ENCODE results near the gene TRAF4.

GRCh38 chr17:28704219-28704858 is 39.5 kb upstream of the TRAF4 start:
- TF ChIP-seq TAF1 (IDR thresholded peaks at IDR 0.05; ENCODE audit: borderline replicate concordance, insufficient read depth, low read length) (no peak), REST (IDR thresholded peaks at IDR 0.05; ENCODE audit: insufficient read depth in 1 of 2, low read depth in 2 of 2, low read length in 2 of 2) (no peak), POLR2AphosphoS5 (IDR thresholded peaks at IDR 0.05; ENCODE audit: low read depth, low read length) (no peak), SIN3A (IDR thresholded peaks at IDR 0.05; ENCODE audit: borderline replicate concordance, insufficient read depth, low read length) (no peak), FOXP2 (optimal IDR thresholded peaks at IDR 0.05; ENCODE audit: borderline replicate concordance, extremely low read depth, extremely low read length, insufficient read depth) (no peak)

Measured in PFSK-1 (cell line).